PFSK-1 (cell line): Measurements from ENCODE around the gene KCNT2.

Experiments
- POLR2AphosphoS5 ChIP-seq: IDR thresholded peaks from 2 replicates; pipeline ENCODE4 v1.6.1; 2012; ENCODE audit warnings: low read depth, mild to moderate bottlenecking, control low read depth, low read length, moderate library complexity
- REST ChIP-seq, 2 experiments: IDR thresholded peaks; 2 replicates each; pipeline versions ENCODE4 v1.6.1 to v1.8.0; 2011 to 2012; ENCODE audit warnings: low read depth in 2 of 2, low read length in 2 of 2, control low read depth in 1 of 2, inconsistent platforms in 1 of 2, mild to moderate bottlenecking in 1 of 2, moderate library complexity in 1 of 2; ENCODE audit not compliant: insufficient read depth in 1 of 2
- SIN3A ChIP-seq: IDR thresholded peaks from 2 replicates; pipeline ENCODE4 v1.6.1; 2012; ENCODE audit warnings: mild to moderate bottlenecking, low read length, moderate library complexity, borderline replicate concordance; ENCODE audit not compliant: insufficient read depth
- TAF1 ChIP-seq: IDR thresholded peaks from 2 replicates; pipeline ENCODE4 v1.6.1; 2012; ENCODE audit warnings: low read length, control low read depth, borderline replicate concordance; ENCODE audit not compliant: insufficient read depth

- no peak for TF ChIP-seq SIN3A
- no peak for TF ChIP-seq POLR2AphosphoS5
- TF ChIP-seq TAF1: no peak
- TF ChIP-seq REST (IDR thresholded peaks at IDR 0.05; ENCODE audit: insufficient read depth in 1 of 2, low read depth in 2 of 2, low read length in 2 of 2): no peak
Measured at GRCh38 chr1:196637606-196638005, 29.4 kb upstream of the KCNT2 start.
